Pancreas (tissue), 10 donors: ENCODE results near the gene MLEC. TPM values are rescaled to one million over a fixed set of nuclear protein-coding genes. Genes with fewer than 3 reads are reported as not detected.

Experiments used
- ATAC-seq, 4 donors: fragments of 200-7000 bp; cut with Tn5 transposase; one replicate each; pipeline versions ENCODE4 v1.8.0 to v1.9.1; 2020; ENCODE audit warnings: mild to moderate bottlenecking in 4 of 4, moderate library complexity in 4 of 4
- DNase-seq, 6 donors: peaks; one replicate each; pipeline ENCODE4 v3.0.0-alpha.2; 2020
- FAIRE-seq: peaks from 2 replicates; lab custom pipeline; 2012; peaks lifted over from hg19 to GRCh38; lab: Jason Lieb, UNC
- H3K27ac ChIP-seq, 4 donors: fragments of 200-600 bp; sonication (generic); 1 replicate in 3 of 4; 2 replicates in 1 of 4; pipeline versions ENCODE4 v1.5.0 to v1.8.0; 2020
- H3K27me3 ChIP-seq, 4 donors: fragments of 200-600 bp; one replicate each; pipeline ENCODE4 v1.8.0; 2021
- H3K36me3 ChIP-seq, 3 donors: fragments of 200-600 bp; sonication (generic) in 1 of 3; one replicate each; pipeline versions ENCODE4 v1.5.0 to v1.8.0; 2020 to 2021
- H3K4me1 ChIP-seq, 3 donors: fragments of 200-600 bp; one replicate each; pipeline ENCODE4 v1.8.0; 2021
- H3K4me3 ChIP-seq, 4 donors: fragments of 200-600 bp; sonication (generic) in 2 of 4; one replicate each; pipeline versions ENCODE4 v1.5.0 to v1.8.0; 2020 to 2021
- H3K9me3 ChIP-seq, 4 donors: fragments of 200-600 bp; one replicate each; pipeline ENCODE4 v1.8.0; 2021
- WGBS, 2 donors: extraction: QIAGEN DNeasy Blood & Tissue Kit; methylation state at CpG; one replicate each; pipeline ENCODE4 v1.1.7; 2013; 5-methylcytosine and 5-hydroxymethylcytosine counted together
- intact Hi-C, 3 donors: fragments of 100-400 bp; cut with DNase I; formaldehyde crosslinking; loops; one replicate each; pipeline versions ENCODE4 v1.11.1 to v1.14.2; 2022
- polyA plus RNA-seq, 2 donors: library from polyadenylated mRNA; stranded (reverse); fragments of 200-250 nt; gene quantifications; one replicate each; pipeline ENCODE4 v1.2.3, GENCODE V29; 2013
- total RNA-seq, 6 donors: library from RNA; stranded (reverse); fragmentation: NEBNext Ultra II Directional in 4 of 6; extraction: Animal tissue kit (Norgen Biotek cat#: 25700) in 4 of 6; gene quantifications; one replicate each; pipeline versions ENCODE4 v1.2.1 to v1.2.4, GENCODE V29; 2021 to 2023
- TF ChIP-seq, protein P1 (sequence below), 4 donors: fragments of 200-600 bp; sonication (generic) in 3 of 4; IDR thresholded peaks; one replicate each; pipeline versions ENCODE4 v1.5.0 to v1.8.0; 2021; ENCODE audit warnings: antibody characterized with exemption in 4 of 4
- donor health status: healthy with polysubstance abuse.
- donor health status: DM: no; HTN: no; CAD: no; lungs with moderate emphysema.
- donor health status: DM: no; HTN: no; CAD: no.
- donor health status: control.
- donor health status: control.
- donor health status: Bipolar disorder and iron deficiency.
- donor health status: DM: yes; HTN: yes; CAD: no.
- donor health status: DM: no; HTN: no; CAD: no.
- donor health status: DM: no; HTN: no; CAD: no.
- donor health status: DM: yes; HTN: yes; CAD: no.

MLEC gene
- total and polyA plus RNA-seq, 8 donors: 25.8 to 124 (median 91.5) TPM

DNA sequence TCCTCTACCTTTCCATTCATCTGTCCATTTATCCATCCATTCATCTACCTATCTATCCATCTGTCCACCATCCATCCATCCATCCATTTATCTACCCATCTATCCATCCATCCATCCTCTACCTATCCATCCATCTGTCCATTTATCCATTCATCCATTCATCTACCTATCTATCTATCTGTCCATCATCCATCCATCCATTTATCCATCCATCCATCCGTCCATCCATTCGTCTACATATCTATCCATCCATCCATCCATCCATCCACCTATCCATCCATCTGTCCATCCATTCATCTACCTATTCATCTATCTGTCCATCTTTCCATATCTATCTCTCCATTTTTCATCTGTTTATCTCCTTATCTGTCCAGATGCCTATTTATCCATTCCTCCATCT, 25.5 kb upstream of the MLEC start:
- H3K27ac ChIP-seq: no peak overlapping the region
- no peak for FAIRE-seq
- no peaks in the 10 kb centered on the region for H3K36me3 ChIP-seq
- no peak for DNase-seq
- intact Hi-C loops: no loop called here
- no peaks in the 10 kb centered on the region for H3K9me3 ChIP-seq
- H3K4me1 ChIP-seq: no peaks in the 10 kb centered on the region
- 58 to 76% methylated on average over 2 of the region's 2 CpGs for WGBS, 2 donors
- no peaks in the 10 kb centered on the region for H3K27me3 ChIP-seq
- H3K4me3 ChIP-seq: no peak overlapping the region
- TF ChIP-seq, protein P1, sequence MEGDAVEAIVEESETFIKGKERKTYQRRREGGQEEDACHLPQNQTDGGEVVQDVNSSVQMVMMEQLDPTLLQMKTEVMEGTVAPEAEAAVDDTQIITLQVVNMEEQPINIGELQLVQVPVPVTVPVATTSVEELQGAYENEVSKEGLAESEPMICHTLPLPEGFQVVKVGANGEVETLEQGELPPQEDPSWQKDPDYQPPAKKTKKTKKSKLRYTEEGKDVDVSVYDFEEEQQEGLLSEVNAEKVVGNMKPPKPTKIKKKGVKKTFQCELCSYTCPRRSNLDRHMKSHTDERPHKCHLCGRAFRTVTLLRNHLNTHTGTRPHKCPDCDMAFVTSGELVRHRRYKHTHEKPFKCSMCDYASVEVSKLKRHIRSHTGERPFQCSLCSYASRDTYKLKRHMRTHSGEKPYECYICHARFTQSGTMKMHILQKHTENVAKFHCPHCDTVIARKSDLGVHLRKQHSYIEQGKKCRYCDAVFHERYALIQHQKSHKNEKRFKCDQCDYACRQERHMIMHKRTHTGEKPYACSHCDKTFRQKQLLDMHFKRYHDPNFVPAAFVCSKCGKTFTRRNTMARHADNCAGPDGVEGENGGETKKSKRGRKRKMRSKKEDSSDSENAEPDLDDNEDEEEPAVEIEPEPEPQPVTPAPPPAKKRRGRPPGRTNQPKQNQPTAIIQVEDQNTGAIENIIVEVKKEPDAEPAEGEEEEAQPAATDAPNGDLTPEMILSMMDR (IDR thresholded peaks at IDR 0.05): no peak
- ATAC-seq: no peak

DNA sequence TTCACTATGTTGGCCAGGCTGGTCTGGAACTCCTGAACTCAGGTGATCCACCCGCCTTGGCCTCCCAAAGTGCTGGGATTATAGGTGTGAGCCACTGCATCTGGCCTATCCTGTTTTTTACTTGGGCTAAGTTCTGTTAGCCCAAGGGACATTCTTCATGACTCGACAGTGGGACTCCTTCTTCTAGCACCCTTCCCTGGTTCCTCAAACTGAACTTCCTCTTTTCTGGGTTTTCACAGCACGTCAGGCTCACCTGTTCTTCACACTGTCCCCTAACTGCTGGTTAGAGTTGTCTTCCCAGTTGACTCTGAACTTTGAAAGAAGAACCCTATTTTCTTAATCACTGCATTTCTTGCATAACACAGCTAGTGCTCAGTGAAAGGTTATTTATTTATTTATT, 24.1 kb upstream of the MLEC start:
- TF ChIP-seq, protein P1 (IDR thresholded peaks at IDR 0.05): no peak
- no peak overlapping the region for H3K4me3 ChIP-seq
- ATAC-seq (no peak), FAIRE-seq (no peak), DNase-seq (no peak)
- intact Hi-C loops: no loop called here
- H3K36me3 ChIP-seq: no peaks in the 10 kb centered on the region
- WGBS, 2 donors: 87 to 93% methylated on average over 3 of the region's 3 CpGs
- no peaks in the 10 kb centered on the region for H3K27me3 ChIP-seq
- no peak overlapping the region for H3K27ac ChIP-seq
- H3K4me1 ChIP-seq: no peaks in the 10 kb centered on the region
- H3K9me3 ChIP-seq: no peaks in the 10 kb centered on the region

DNA sequence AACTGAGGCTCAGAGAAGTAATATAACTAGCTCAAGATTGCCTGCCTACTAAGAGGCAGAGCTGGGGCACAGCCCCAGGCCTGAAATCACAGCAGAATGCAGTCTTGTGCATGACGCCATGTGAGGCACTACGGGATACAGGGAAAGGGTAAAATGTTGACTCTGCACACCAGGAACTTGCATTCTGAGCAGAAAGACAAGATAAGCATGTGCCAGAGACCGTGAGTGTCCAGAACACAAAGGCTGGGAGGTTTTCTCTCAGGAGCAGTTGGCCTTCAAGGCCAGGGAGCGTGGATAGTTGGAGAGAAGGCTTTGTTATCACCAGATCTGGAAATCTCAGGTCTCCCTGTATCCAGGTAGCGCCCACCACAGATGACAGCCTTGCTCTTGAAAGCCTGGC, 23.2 kb upstream of the MLEC start:
- H3K36me3 ChIP-seq: no peaks in the 10 kb centered on the region
- TF ChIP-seq, protein P1 (IDR thresholded peaks at IDR 0.05): no peak
- ATAC-seq (no peak), FAIRE-seq (no peak), DNase-seq (no peak)
- no peaks in the 10 kb centered on the region for H3K4me1 ChIP-seq
- no peak overlapping the region for H3K4me3 ChIP-seq
- no peak overlapping the region for H3K27ac ChIP-seq
- H3K27me3 ChIP-seq: no peaks in the 10 kb centered on the region
- 40 to 48% methylated on average over 5 of the region's 5 CpGs for WGBS, 2 donors
- intact Hi-C loops: no loop called here
- H3K9me3 ChIP-seq: no peaks in the 10 kb centered on the region

DNA sequence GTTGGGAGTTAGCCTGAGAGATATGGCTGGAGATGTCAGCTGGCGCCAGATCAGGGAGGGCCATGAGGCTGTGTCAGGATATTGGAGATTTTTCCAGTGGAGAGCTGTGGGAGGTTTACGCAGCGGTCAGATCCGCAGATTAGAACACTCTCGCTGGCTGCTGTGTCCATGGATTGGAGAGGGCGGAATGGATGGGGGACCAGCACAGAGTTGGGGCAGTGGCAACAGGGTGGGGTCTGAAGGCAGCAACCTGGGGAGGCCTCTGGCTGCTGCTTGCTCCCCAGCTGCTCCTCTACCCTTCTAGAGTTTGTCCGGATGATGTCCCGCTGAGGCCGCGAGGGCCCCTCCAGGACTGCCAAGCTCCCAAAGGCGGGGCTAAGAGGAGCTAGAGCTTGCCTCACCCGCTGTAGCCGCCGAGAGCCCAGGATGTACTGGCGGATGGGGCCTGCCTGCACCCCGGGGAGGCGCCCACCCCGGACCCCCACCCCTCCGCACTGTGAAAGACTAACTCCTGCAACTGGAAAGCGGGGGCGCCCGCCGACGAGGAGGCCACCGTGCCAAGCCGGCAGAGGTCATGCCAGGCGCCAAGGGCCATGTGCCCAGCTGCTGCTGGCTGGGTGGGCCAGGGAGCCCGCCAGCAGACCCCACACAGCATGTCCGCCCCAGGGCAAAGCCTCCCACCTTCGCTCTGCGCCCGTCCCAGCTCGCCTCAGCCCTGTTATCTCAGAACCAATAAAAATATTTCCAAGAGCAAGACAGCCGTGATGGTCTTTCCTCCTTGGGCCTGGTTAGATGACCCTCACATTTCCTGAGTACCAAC, 20.2 kb upstream of the MLEC start:
- H3K27ac ChIP-seq: no peak overlapping the region
- no peaks in the 10 kb centered on the region for H3K9me3 ChIP-seq
- no peak for FAIRE-seq
- intact Hi-C loops: no loop called here
- TF ChIP-seq, protein P1 (IDR thresholded peaks at IDR 0.05): no peak
- H3K4me3 ChIP-seq: no peak overlapping the region
- no peaks in the 10 kb centered on the region for H3K36me3 ChIP-seq
- no peaks in the 10 kb centered on the region for H3K27me3 ChIP-seq
- DNase-seq: no peak
- H3K4me1 ChIP-seq: no peaks in the 10 kb centered on the region
- WGBS, 2 donors: 84 to 86% methylated on average over 33 to 34 of the region's 34 CpGs
- ATAC-seq: peak in 1 of 4 donors; percentile 14
